GM19351 (cell line): Measurements from ENCODE around the gene LDLRAD2.
A peak's percentile ranks its signal among the peaks of the same experiment; 100 is the strongest.

Experiments
- ATAC-seq: cut with Tn5 transposase; IDR thresholded peaks from one replicate; pipeline ENCODE4 v1.9.1; 2021; ENCODE audit warnings: mild to moderate bottlenecking, moderate library complexity; ENCODE audit not compliant: unreplicated experiment

Gene LDLRAD2

GRCh38 chr1:21840981-21841380 is 28.9 kb downstream of the LDLRAD2 start:
- ATAC-seq: no peak

GRCh38 chr1:21841852-21842466 is 29.9 kb downstream of the LDLRAD2 start:
- no peak for ATAC-seq

- ATAC-seq: no peak
Observed at GRCh38 chr1:21842606-21843162, 30.6 kb downstream of the LDLRAD2 start.

GRCh38 chr1:21843208-21843607 is 31.1 kb downstream of the LDLRAD2 start:
- ATAC-seq: no peak

- ATAC-seq: no peak
Observed at GRCh38 chr1:21843996-21844395, 31.9 kb downstream of the LDLRAD2 start.

- no peak for ATAC-seq
Observed at GRCh38 chr1:21845646-21846641, 33.9 kb downstream of the LDLRAD2 start.

- no peak for ATAC-seq
Observed at GRCh38 chr1:21847223-21848205, 35.4 kb downstream of the LDLRAD2 start.

GRCh38 chr1:21848524-21849174 is 36.6 kb downstream of the LDLRAD2 start:
- no peak for ATAC-seq

GRCh38 chr1:21849909-21850576 is 38.0 kb downstream of the LDLRAD2 start:
- ATAC-seq: no peak

GRCh38 chr1:21851430-21852250 is 39.6 kb downstream of the LDLRAD2 start:
- ATAC-seq: no peak

GRCh38 chr1:21852282-21853130 is 40.4 kb downstream of the LDLRAD2 start:
- peak; percentile 63 for ATAC-seq

- ATAC-seq: no peak
Observed at GRCh38 chr1:21853131-21853427, 41.0 kb downstream of the LDLRAD2 start.

GRCh38 chr1:21854090-21854750 is 42.2 kb downstream of the LDLRAD2 start:
- no peak for ATAC-seq

GRCh38 chr1:21854751-21855131 is 42.7 kb downstream of the LDLRAD2 start:
- ATAC-seq: no peak

- ATAC-seq: no peak
Observed at GRCh38 chr1:21855257-21856096, 43.4 kb downstream of the LDLRAD2 start.

GRCh38 chr1:21857142-21857839 is 45.2 kb downstream of the LDLRAD2 start:
- ATAC-seq: no peak
